ENCODE results near the gene FCHO1.

The FCHO1 gene

GRCh38 chr19:17718550-17718946 is 32.7 kb upstream of the FCHO1 start:
- TF ChIP-seq CTCF (conservative IDR thresholded peaks at IDR 0.05; ENCODE audit: control insufficient read depth, insufficient read depth, low read depth, low read length): no peak
- no peak for DNase-seq (ENCODE audit: low read depth)
- no peak overlapping the region for H3K4me3 ChIP-seq (ENCODE audit: control insufficient read depth, low read depth, low read length)

- peak; percentile 34 for DNase-seq (ENCODE audit: low read depth)
- peak within 1 kb of the TSS; percentile 79 for H3K4me3 ChIP-seq (ENCODE audit: control insufficient read depth, low read depth, low read length)
- no peak for TF ChIP-seq CTCF (conservative IDR thresholded peaks at IDR 0.05; ENCODE audit: control insufficient read depth, insufficient read depth, low read depth, low read length)
These were observed 32.1 kb upstream of the FCHO1 start, which contains the start of gene MAP1S for GRCh38 chr19:17718947-17719711. TSS of gene MAP1S (plus strand) at chr19:17719480. CDS start at chr19:17719503, 23 bp downstream.

DNA sequence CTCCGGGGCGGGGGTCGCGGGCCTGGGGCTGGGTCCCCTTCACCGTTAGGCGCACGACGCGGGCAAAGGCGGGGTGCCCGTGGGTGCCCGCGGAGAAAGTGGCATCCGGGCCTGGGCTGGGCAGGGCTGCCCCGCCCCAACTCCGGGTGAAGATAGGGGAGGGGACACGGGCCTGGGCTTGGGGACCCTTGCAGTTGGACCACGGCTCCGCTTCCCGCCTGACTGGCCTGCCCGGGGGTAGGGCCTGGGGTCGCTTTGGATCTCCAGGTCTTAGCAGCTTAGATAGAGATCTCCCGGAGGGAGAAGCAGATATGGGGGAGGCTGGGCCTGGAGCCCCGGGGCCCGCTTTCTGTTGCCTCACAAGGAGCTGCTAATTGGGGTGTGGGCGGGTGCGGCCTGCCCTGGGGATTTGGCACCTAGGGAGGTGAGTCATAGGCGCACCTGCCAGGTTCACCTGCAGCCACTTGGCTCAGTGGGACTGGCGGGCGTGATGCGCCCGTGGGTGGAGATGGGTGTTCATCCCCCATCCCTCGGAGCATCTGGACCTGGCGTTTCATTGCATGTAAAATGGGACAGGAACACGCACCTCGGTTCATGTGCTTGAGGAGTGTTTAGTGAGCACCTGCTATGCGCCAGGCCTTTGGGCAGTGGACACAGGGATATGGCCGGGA is 31.4 kb upstream of the FCHO1 start:
- no peak for TF ChIP-seq CTCF (conservative IDR thresholded peaks at IDR 0.05; ENCODE audit: control insufficient read depth, insufficient read depth, low read depth, low read length)
- no peak for DNase-seq (ENCODE audit: low read depth)
- peak overlapping the region; percentile 79 for H3K4me3 ChIP-seq (ENCODE audit: control insufficient read depth, low read depth, low read length)

GRCh38 chr19:17720440-17720839 is 30.8 kb upstream of the FCHO1 start:
- no peak for TF ChIP-seq CTCF (conservative IDR thresholded peaks at IDR 0.05; ENCODE audit: control insufficient read depth, insufficient read depth, low read depth, low read length)
- peak overlapping the region; percentile 79 for H3K4me3 ChIP-seq (ENCODE audit: control insufficient read depth, low read depth, low read length)
- no peak for DNase-seq (ENCODE audit: low read depth)

DNA sequence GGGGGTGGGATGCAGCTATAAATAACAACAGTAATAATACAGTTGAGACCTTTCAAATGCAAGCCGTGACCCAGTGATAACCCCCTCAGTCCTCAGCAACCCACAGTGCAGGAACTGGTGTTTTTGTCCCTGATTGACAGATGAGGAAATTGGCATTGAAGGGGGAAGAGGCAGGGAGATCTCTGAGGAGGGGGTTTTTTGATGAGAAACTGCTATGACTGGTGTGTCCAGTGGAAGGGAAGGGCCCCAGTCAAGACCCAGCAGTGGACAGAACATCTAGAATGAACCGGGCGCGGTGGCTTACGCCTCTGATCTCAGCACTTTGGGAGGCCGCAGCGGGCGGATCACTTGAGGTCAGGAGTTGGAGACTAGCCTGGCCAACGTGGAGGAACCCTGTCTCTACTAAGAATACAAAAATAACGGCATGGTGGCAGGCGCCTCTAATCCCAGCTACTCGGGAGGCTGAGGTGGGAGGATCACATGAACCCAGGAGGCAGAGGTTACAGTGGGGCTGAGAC is 30.1 kb upstream of the FCHO1 start:
- peak overlapping the region; percentile 79 for H3K4me3 ChIP-seq (ENCODE audit: control insufficient read depth, low read depth, low read length)
- TF ChIP-seq CTCF (conservative IDR thresholded peaks at IDR 0.05; ENCODE audit: control insufficient read depth, insufficient read depth, low read depth, low read length): no peak
- peak; percentile 18 for DNase-seq (ENCODE audit: low read depth)

DNA sequence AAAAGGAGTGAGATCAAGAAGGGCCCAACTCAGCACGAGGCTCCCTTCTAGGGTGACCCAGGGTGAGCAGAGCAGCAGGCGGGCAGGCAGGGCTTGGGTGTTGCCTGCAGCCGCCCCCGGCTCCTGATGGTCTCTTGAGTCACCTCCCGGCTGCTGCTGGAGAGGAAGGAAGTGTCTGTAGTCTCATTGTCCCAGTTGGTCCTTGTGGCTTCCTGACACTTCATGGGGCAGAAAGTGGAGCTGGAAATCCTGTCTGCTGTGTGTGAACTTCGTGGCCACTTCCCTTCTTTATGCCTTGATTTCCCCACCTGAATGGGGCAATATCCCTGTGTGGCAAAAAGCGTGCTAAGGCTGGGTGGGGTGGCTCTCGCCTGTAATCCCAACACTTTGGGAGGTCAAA is 29.5 kb upstream of the FCHO1 start:
- no peak overlapping the region for H3K4me3 ChIP-seq (ENCODE audit: control insufficient read depth, low read depth, low read length)
- DNase-seq (ENCODE audit: low read depth): peak; percentile 65
- TF ChIP-seq CTCF (conservative IDR thresholded peaks at IDR 0.05; ENCODE audit: control insufficient read depth, insufficient read depth, low read depth, low read length): no peak
